HUES6 (cell line): Measurements from ENCODE around the gene CDC42EP3.

Experiments
- H3K27ac ChIP-seq: 2 replicates; pipeline ENCODE4 v1.7.0; 2013; ENCODE audit warnings: low read depth, mild to moderate bottlenecking, low read length, inconsistent platforms
- H3K27me3 ChIP-seq: 2 replicates; pipeline ENCODE4 v1.6.1; 2013; ENCODE audit warnings: low read length; ENCODE audit not compliant: control insufficient read depth, insufficient read depth
- H3K36me3 ChIP-seq: 2 replicates; pipeline ENCODE4 v1.6.1; 2013; ENCODE audit warnings: low read length; ENCODE audit not compliant: control insufficient read depth, insufficient read depth
- H3K4me1 ChIP-seq: 2 replicates; pipeline ENCODE4 v1.6.1; 2013; ENCODE audit warnings: low read length; ENCODE audit not compliant: control insufficient read depth, insufficient read depth
- H3K4me3 ChIP-seq: 2 replicates; pipeline ENCODE4 v1.5.1; 2013; ENCODE audit warnings: low read depth, low read length
- H3K9ac ChIP-seq: one replicate; pipeline ENCODE4 v1.6.1; 2013; ENCODE audit warnings: mild to moderate bottlenecking, low read length
- H3K9me3 ChIP-seq: 2 replicates; pipeline ENCODE4 v1.6.1; 2013; ENCODE audit warnings: low read depth, low read length; ENCODE audit not compliant: control insufficient read depth, insufficient read depth

Gene CDC42EP3

GRCh38 chr2:37616677-37617005 is 54.8 kb downstream of the CDC42EP3 start:
- H3K27ac ChIP-seq: no peak overlapping the region
- no peaks in the 10 kb centered on the region for H3K4me1 ChIP-seq

DNA sequence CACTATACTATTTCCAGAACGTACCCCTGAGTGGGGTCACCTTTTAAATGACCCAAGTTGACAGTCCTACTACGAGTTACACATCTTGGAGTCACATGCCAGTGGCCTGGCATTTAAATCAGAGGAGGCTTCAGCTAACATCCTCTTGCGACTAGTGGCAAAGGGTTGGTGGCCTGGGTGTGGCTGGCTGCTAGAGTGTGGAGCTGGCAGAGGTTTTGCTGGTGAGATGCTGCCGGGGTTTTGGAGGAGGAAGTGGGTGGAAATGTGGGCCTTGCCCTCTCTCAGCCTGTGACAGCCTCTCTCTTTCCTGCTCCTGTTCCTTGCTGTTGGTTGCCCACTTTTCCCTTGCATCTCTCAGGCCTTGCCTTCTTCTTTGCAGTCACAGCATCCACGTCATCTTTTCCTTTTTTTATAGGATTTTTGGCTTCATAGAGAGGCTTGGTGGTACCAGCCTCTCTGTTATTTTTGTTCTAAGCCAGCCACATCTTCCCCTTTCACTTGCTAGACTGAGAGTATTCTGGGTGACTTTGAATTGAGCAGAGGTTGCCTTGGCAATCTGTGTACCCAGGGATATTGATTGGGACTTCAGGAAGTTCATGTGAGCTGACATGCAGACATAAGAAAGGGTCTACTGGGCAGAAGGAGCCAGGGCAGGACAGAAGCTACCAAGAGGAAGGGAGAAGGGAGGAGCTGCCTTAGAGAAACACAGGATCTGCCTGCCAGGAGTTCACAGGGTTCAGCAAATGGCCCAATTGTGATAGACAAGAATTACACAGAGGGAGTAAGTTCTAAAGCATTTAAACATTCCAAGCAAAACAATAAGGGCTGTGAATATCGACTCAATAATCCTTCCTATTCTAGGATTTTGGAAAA is 55.4 kb downstream of the CDC42EP3 start:
- H3K4me1 ChIP-seq: no peaks in the 10 kb centered on the region
- H3K36me3 ChIP-seq: no peaks in the 10 kb centered on the region
- no peak overlapping the region for H3K4me3 ChIP-seq
- H3K27me3 ChIP-seq: no peaks in the 10 kb centered on the region
- no peaks in the 10 kb centered on the region for H3K9me3 ChIP-seq
- H3K9ac ChIP-seq: no peak overlapping the region
- H3K27ac ChIP-seq: no peak overlapping the region

More at GRCh38 chr2:37616677-37617005, 54.8 kb downstream of the CDC42EP3 start:
- no peak overlapping the region for H3K4me3 ChIP-seq
- no peaks in the 10 kb centered on the region for H3K9me3 ChIP-seq
- H3K9ac ChIP-seq: no peak overlapping the region
- no peaks in the 10 kb centered on the region for H3K27me3 ChIP-seq
- no peaks in the 10 kb centered on the region for H3K36me3 ChIP-seq

- H3K9me3 ChIP-seq: no peaks in the 10 kb centered on the region
- H3K4me3 ChIP-seq: no peak overlapping the region
- H3K4me1 ChIP-seq: no peaks in the 10 kb centered on the region
- no peak overlapping the region for H3K9ac ChIP-seq
- H3K27ac ChIP-seq: no peak overlapping the region
- no peaks in the 10 kb centered on the region for H3K27me3 ChIP-seq
- H3K36me3 ChIP-seq: no peaks in the 10 kb centered on the region
These were observed 57.2 kb downstream of the CDC42EP3 start for GRCh38 chr2:37614061-37614738.

DNA sequence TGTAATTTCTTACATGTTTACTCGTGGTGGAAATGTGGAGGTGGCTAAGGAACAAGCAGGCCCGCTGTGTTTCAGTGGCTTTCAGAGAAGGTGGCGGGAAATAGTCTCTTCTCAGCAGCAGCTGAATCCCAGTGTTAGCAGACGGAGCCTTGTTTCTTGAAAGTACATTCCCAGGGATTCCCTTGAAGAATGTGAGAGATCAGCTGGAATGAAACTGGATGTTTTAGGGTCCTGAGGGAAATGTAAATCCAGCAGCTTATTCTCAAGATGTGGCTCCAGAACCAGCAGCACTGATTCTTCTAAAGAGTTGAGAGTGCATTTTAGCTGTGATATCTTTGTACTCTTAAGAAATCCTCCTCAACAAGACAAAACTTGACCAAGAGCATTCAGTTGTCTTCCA is 59.1 kb downstream of the CDC42EP3 start:
- Histone ChIP-seq H3K9me3 (no peaks in the 10 kb centered on the region), H3K4me1 (no peaks in the 10 kb centered on the region), H3K27me3 (no peaks in the 10 kb centered on the region), H3K9ac (no peak overlapping the region), H3K4me3 (no peak overlapping the region), H3K36me3 (no peaks in the 10 kb centered on the region), H3K27ac (no peak overlapping the region)

DNA sequence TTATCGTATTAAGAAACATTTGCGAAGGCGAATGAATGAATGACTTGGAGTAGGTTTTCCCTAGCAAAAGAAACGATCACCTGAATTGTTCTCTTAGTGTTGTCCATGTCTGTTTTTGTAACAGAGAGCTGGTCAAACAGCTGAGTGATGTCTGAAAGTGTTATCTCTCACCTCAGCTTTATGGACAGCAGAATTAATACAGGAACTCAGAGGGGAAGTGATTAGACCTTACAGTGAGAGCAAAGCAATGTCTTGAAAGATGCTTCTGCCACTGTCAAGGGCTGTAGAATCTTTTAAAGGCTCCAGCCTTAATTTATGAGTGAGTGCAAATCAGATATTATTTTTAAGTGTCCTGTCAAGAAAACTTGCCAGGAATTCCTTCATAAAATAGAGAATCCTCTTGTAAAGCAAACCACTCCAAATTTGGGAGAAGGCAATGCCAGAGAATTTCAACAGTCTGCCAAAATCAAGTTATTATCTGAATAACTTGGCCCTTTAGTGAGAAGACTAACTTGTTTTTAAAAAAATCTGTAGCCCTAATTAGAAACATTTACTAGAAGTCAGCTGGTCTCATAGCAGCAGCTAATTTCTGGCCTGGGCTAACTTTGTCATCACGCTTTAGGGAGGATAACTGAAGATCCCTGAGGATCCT is 60.7 kb downstream of the CDC42EP3 start:
- Histone ChIP-seq H3K27ac (no peak overlapping the region), H3K4me1 (no peaks in the 10 kb centered on the region), H3K27me3 (no peaks in the 10 kb centered on the region), H3K9ac (no peak overlapping the region), H3K9me3 (no peaks in the 10 kb centered on the region), H3K4me3 (no peak overlapping the region), H3K36me3 (no peaks in the 10 kb centered on the region)

DNA sequence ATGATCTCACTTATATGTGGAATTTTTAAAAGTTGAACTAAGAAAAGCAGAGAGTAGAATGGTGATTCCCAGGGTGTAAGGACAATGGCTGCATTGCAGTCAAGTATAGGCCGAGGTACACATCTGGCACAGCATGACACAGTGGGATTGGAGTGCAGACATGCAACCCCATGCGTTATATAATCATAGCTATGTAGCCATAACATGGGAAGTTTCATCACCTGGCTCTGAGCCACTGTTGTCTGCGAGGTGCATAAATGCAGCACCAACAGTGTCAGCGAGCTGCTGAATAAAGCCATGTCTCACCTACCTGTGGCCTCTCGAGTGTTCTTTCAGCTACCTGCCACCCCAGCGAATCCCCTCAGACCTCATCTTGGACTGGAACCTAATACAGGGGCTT is 61.7 kb downstream of the CDC42EP3 start:
- no peak overlapping the region for H3K4me3 ChIP-seq
- no peaks in the 10 kb centered on the region for H3K9me3 ChIP-seq
- no peak overlapping the region for H3K27ac ChIP-seq
- H3K4me1 ChIP-seq: no peaks in the 10 kb centered on the region
- H3K36me3 ChIP-seq: no peaks in the 10 kb centered on the region
- H3K27me3 ChIP-seq: no peaks in the 10 kb centered on the region
- H3K9ac ChIP-seq: no peak overlapping the region

- H3K4me1 ChIP-seq: no peaks in the 10 kb centered on the region
- no peak overlapping the region for H3K4me3 ChIP-seq
- no peak overlapping the region for H3K27ac ChIP-seq
- H3K9ac ChIP-seq: no peak overlapping the region
- H3K27me3 ChIP-seq: no peaks in the 10 kb centered on the region
- no peaks in the 10 kb centered on the region for H3K9me3 ChIP-seq
- no peaks in the 10 kb centered on the region for H3K36me3 ChIP-seq
These were observed 66.7 kb downstream of the CDC42EP3 start for GRCh38 chr2:37604716-37605115.

DNA sequence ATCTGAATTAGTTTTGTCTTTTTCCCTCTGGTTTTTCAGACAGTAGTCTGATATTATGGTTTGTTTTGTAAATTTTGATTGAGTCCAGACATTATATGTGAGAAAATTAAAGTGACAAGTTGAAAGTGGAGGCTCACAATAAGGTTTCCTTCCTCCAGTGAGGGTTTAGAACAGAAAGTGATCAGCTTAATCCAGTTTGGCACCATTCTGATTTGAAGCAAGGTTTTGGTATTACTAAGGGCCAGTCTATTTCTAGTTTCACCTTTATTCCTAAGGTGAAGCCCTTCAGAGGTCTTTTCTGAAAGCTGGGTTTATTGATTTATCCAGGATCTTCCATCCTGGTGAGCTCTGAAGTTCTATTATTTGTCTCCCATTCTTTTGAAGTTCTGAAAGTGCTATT is 68.7 kb downstream of the CDC42EP3 start:
- Histone ChIP-seq H3K36me3 (no peaks in the 10 kb centered on the region), H3K4me1 (no peaks in the 10 kb centered on the region), H3K9ac (no peak overlapping the region), H3K4me3 (no peak overlapping the region), H3K9me3 (no peaks in the 10 kb centered on the region), H3K27ac (no peak overlapping the region), H3K27me3 (no peaks in the 10 kb centered on the region)

- Histone ChIP-seq H3K4me1 (no peaks in the 10 kb centered on the region), H3K9me3 (no peaks in the 10 kb centered on the region), H3K27me3 (no peaks in the 10 kb centered on the region), H3K36me3 (no peaks in the 10 kb centered on the region), H3K27ac (no peak overlapping the region), H3K4me3 (no peak overlapping the region), H3K9ac (no peak overlapping the region)
These were observed 69.4 kb downstream of the CDC42EP3 start for GRCh38 chr2:37602040-37602439.

GRCh38 chr2:37601569-37601968 is 69.9 kb downstream of the CDC42EP3 start:
- Histone ChIP-seq H3K9ac (no peak overlapping the region), H3K27me3 (no peaks in the 10 kb centered on the region), H3K4me3 (no peak overlapping the region), H3K27ac (no peak overlapping the region), H3K9me3 (no peaks in the 10 kb centered on the region), H3K36me3 (no peaks in the 10 kb centered on the region), H3K4me1 (no peaks in the 10 kb centered on the region)

DNA sequence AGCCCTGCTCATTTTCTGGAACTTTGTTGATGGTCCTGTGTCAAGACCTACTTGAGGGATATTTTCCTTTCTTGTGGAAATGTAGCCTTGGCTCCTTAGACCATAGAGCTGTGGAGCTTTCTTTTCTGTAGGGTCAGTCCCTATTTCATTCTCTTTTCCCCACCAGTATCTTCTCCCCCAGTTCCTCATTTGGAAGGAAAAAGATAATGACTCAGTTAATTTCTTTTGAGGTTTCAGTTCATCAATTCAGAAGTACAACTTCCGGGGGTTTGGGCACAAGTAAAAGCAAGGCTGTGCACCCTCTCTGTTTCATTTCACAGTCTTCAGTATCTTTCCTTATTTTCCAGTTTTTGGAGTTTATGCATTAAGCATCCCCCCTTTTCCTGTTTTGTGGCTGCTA is 70.7 kb downstream of the CDC42EP3 start:
- Histone ChIP-seq H3K4me1 (no peaks in the 10 kb centered on the region), H3K9ac (no peak overlapping the region), H3K36me3 (no peaks in the 10 kb centered on the region), H3K27me3 (no peaks in the 10 kb centered on the region), H3K9me3 (no peaks in the 10 kb centered on the region), H3K27ac (no peak overlapping the region), H3K4me3 (no peak overlapping the region)
